Lower leg skin (tissue), 4 donors: ENCODE measurements around the gene LZTR1. TPM values are rescaled to one million over a fixed set of nuclear protein-coding genes. Genes with fewer than 3 reads are reported as not detected.

ENCODE experiments used
- DNase-seq, 2 donors: peaks; one replicate each; pipeline ENCODE4 v3.0.0-alpha.2; 2019; ENCODE audit warnings: low spot score in 2 of 2
- H3K4me3 ChIP-seq: fragments of 200-600 bp; sonication (generic); 2 replicates; pipeline ENCODE4 v1.5.1; 2017; ENCODE audit warnings: mild to moderate bottlenecking, low read depth; ENCODE audit not compliant: poor library complexity, severe bottlenecking
- POLR2A ChIP-seq, 2 donors: fragments of 450-650 bp; IDR thresholded peaks; one replicate each; pipeline ENCODE4 v1.6.1; 2016 to 2017; ENCODE audit warnings: antibody characterized with exemption in 2 of 2, mild to moderate bottlenecking in 1 of 2, moderate library complexity in 1 of 2
- WGBS, 2 donors: methylation state at CpG; one replicate each; pipeline ENCODE4 v1.1.5; 2018; 5-methylcytosine and 5-hydroxymethylcytosine counted together
- intact Hi-C: fragments of 100-400 bp; cut with DNase I; formaldehyde crosslinking; loops from one replicate; pipeline ENCODE4 v1.15.0; 2023; ENCODE audit warnings: low total_unique reads
- total RNA-seq, 4 donors: library from RNA; depleted of rRNA; stranded (reverse); fragments of >200 nt; gene quantifications; one replicate each; pipeline ENCODE4 v1.1.0, GENCODE V29; 2016
- TF ChIP-seq, protein P1 (sequence below), 3 donors: fragments of 450-650 bp; IDR thresholded peaks; one replicate each; pipeline ENCODE4 v1.5.1; 2016; ENCODE audit warnings: antibody characterized with exemption in 3 of 3, mild to moderate bottlenecking in 3 of 3, moderate library complexity in 2 of 3

Gene LZTR1
- total RNA-seq, 4 donors from 2014 or later, result 25.4 to 34.9 (median 28.4) TPM

DNA sequence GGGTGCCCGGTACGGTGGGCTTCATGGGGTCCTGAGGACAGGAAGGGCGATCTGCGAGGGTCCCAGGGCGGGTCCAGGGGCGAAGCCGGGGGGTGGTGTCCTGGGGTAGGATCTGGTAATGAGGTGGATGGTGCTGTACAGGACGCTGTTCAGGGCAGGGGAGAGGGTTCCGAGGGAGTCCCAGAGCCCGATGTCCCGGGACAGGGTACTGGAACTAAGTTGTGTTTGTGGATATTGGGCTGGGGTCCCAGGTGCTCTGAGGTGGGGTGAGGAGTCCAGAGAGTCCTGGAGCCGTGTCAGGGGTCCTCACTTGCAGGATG lies 426 bp downstream of the LZTR1 start:
- peak overlapping the region; percentile 68 for H3K4me3 ChIP-seq
- TF ChIP-seq, protein P1, sequence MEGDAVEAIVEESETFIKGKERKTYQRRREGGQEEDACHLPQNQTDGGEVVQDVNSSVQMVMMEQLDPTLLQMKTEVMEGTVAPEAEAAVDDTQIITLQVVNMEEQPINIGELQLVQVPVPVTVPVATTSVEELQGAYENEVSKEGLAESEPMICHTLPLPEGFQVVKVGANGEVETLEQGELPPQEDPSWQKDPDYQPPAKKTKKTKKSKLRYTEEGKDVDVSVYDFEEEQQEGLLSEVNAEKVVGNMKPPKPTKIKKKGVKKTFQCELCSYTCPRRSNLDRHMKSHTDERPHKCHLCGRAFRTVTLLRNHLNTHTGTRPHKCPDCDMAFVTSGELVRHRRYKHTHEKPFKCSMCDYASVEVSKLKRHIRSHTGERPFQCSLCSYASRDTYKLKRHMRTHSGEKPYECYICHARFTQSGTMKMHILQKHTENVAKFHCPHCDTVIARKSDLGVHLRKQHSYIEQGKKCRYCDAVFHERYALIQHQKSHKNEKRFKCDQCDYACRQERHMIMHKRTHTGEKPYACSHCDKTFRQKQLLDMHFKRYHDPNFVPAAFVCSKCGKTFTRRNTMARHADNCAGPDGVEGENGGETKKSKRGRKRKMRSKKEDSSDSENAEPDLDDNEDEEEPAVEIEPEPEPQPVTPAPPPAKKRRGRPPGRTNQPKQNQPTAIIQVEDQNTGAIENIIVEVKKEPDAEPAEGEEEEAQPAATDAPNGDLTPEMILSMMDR (IDR thresholded peaks at IDR 0.05), result no peak
- TF ChIP-seq POLR2A (IDR thresholded peaks at IDR 0.05), result no peak
- intact Hi-C loops, result no loop called here
- WGBS, 2 donors, result 1% methylated on average over 12 of the region's 12 CpGs
- no peak for DNase-seq

DNA sequence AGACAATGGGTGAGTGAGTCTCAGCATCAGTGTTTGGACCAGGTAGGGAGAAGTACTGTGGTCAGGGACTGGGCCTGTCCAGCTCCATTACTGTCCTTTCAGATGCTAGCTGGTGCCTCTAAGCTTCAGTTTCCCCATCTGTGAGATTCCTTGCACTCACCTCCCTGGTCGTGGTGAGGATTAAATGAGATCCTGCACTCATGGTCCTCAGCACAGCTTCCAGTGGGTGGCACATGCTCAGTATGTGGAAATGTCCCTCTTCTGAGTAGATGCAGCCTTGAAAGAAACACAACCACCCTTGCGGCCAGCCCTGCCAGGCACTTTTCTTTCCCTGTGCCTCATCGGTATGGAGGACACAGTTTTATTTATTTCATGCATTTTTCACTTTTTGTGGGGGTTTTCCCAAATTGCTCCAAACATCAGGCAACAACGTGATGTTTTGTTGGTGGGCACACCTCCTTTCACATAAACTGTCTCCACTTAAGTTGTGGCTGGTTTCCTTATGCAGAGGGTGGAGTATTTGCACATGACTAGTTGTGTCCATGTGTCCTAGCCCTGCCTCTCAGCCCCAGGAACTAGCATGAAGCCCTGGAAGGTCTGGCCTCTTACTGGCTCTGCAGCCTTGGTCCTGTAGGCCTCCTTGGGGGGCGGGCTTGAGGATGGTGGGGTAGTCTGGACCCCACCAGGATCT lies 1.1 kb downstream of the LZTR1 start:
- TF ChIP-seq, protein P1 (IDR thresholded peaks at IDR 0.05), result no peak
- no peak for TF ChIP-seq POLR2A (IDR thresholded peaks at IDR 0.05)
- intact Hi-C loops, result no loop called here
- no peak for DNase-seq
- no peak overlapping the region for H3K4me3 ChIP-seq
- WGBS, 2 donors, result 60 to 73% methylated on average over 5 of the region's 5 CpGs

DNA sequence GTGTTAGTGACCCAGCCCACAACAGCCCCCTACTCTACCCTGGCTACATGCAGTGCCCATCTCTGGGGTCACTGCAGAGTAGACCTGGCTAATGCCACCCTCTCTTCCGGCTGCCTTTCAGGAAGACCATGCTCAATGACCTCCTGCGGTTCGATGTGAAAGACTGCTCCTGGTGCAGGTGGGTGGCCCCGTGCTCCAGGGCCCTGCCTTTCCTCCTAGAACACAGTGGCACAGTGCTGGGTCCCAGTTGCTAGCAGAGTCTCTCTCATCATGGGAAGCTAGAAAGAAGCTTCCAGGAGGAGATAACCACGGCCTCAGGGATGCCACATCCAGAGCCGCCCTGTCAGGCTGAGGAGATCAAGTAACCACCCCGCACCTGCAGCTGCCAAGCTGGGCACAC lies 3.6 kb downstream of the LZTR1 start:
- WGBS, 2 donors, result 94 to 95% methylated on average over 7 of the region's 7 CpGs

DNA sequence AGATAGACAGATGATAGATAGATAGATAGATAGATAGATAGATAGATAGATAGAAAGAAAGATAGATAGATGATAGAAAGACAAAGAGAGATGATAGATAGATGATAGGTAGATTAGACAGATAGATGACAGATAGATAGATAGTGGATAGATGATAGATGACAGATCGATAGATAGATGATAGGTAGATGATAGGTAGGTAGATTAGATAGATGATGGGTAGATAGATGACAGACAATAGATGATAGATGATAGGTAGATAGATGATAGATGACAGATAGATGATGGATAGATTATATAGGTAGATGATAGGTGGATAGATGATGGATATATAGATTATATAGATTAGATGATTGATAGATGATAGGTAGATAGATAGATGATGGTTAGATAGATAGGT lies 4.3 kb downstream of the LZTR1 start:
- 91 to 95% methylated on average over 1 of the region's 1 CpG for WGBS, 2 donors
- TF ChIP-seq, protein P1 (IDR thresholded peaks at IDR 0.05), result no peak
- TF ChIP-seq POLR2A (IDR thresholded peaks at IDR 0.05), result no peak
- intact Hi-C loops, result no loop called here
- DNase-seq, result no peak
- H3K4me3 ChIP-seq, result no peak overlapping the region

More for the DNA sequence above, 3.6 kb downstream of the LZTR1 start:
- no peak overlapping the region for H3K4me3 ChIP-seq
- no peak for TF ChIP-seq POLR2A (IDR thresholded peaks at IDR 0.05)
- TF ChIP-seq, protein P1 (IDR thresholded peaks at IDR 0.05), result no peak
- no peak for DNase-seq
- intact Hi-C loops, result no loop called here

DNA sequence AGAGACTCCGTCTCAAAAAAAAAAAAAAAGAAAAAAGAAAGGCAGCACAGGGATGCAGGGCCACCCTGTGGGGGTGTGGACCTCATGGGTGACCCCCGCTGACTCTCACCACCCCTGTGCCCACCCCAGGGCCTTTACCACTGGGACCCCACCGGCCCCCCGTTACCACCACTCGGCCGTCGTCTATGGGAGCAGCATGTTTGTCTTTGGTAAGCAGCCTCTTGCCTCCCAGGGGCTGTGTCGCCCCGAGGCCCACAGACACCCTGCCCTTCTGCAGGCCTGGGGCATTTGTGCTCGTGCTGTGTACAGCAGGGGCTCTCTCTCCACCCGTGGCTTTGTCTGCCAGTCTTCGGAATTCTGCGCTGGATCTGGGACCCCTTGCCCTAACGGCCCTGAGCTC lies 5.3 kb downstream of the LZTR1 start:
- 90 to 92% methylated on average over 12 to 14 of the region's 14 CpGs for WGBS, 2 donors
- no peak overlapping the region for H3K4me3 ChIP-seq
- intact Hi-C loops, result no loop called here
- no peak for TF ChIP-seq POLR2A (IDR thresholded peaks at IDR 0.05)
- TF ChIP-seq, protein P1 (IDR thresholded peaks at IDR 0.05), result no peak
- no peak for DNase-seq
